Uterus (tissue), 4 donors: ENCODE results near the gene BCOR. TPM values are rescaled to one million over a fixed set of nuclear protein-coding genes. Genes with fewer than 3 reads are reported as not detected.

ENCODE experiments used
- DNase-seq, 2 donors: peaks; one replicate each; pipeline ENCODE4 v3.0.0-alpha.2; 2019 to 2020
- H3K27ac ChIP-seq, 2 donors: fragments of 200-600 bp; sonication (generic); 1 replicate in 1 of 2; 2 replicates in 1 of 2; pipeline ENCODE4 v1.5.1; 2016 to 2018
- H3K27me3 ChIP-seq, 2 donors: fragments of 200-600 bp; sonication (generic); one replicate each; pipeline ENCODE4 v1.5.1; 2018 to 2019; ENCODE audit warnings: control low read depth in 1 of 2
- H3K36me3 ChIP-seq, 2 donors: fragments of 200-600 bp; sonication (generic); one replicate each; pipeline ENCODE4 v1.5.1; 2019; ENCODE audit warnings: control low read depth in 1 of 2
- H3K4me1 ChIP-seq, 2 donors: fragments of 200-600 bp; sonication (generic); one replicate each; pipeline ENCODE4 v1.5.1; 2018 to 2019; ENCODE audit warnings: control low read depth in 1 of 2
- H3K4me3 ChIP-seq, 2 donors: fragments of 200-600 bp; sonication (generic); 1 replicate in 1 of 2; 2 replicates in 1 of 2; pipeline ENCODE4 v1.5.1; 2018 to 2019; ENCODE audit warnings: mild to moderate bottlenecking in 1 of 2
- H3K9me3 ChIP-seq, 2 donors: fragments of 200-600 bp; sonication (generic); one replicate each; pipeline ENCODE4 v1.5.1; 2019; ENCODE audit warnings: control low read depth in 1 of 2
- POLR2A ChIP-seq, 2 donors: fragments of 450-650 bp; IDR thresholded peaks; one replicate each; pipeline ENCODE4 v1.6.1; 2016; ENCODE audit warnings: antibody characterized with exemption in 2 of 2, mild to moderate bottlenecking in 1 of 2, moderate library complexity in 1 of 2
- intact Hi-C: fragments of 100-400 bp; cut with DNase I; formaldehyde crosslinking; loops from one replicate; pipeline ENCODE4 v1.15.1; 2023; ENCODE audit warnings: low total_unique reads
- total RNA-seq, 4 donors: library from RNA; depleted of rRNA in 3 of 4; stranded (reverse); fragments of >200 nt in 3 of 4; gene quantifications; one replicate each; pipeline versions ENCODE4 v1.1.0 to v1.2.4, GENCODE V29; 2014 to 2023
- TF ChIP-seq, protein P1 (sequence below), 4 experiments: fragments of 200-600 bp in 2 of 4; fragments of 450-650 bp in 2 of 4; sonication (generic) in 2 of 4; IDR thresholded peaks; one replicate each; pipeline ENCODE4 v1.5.1; 2016 to 2019; ENCODE audit warnings: antibody characterized with exemption in 4 of 4, mild to moderate bottlenecking in 2 of 4, moderate library complexity in 1 of 4
- donor health status: DM: yes; HTN: yes; CAD: no.

BCOR gene
- total RNA-seq, 4 donors from 2014 or later, result 10.0 to 42.4 (median 26.4) TPM

DNA sequence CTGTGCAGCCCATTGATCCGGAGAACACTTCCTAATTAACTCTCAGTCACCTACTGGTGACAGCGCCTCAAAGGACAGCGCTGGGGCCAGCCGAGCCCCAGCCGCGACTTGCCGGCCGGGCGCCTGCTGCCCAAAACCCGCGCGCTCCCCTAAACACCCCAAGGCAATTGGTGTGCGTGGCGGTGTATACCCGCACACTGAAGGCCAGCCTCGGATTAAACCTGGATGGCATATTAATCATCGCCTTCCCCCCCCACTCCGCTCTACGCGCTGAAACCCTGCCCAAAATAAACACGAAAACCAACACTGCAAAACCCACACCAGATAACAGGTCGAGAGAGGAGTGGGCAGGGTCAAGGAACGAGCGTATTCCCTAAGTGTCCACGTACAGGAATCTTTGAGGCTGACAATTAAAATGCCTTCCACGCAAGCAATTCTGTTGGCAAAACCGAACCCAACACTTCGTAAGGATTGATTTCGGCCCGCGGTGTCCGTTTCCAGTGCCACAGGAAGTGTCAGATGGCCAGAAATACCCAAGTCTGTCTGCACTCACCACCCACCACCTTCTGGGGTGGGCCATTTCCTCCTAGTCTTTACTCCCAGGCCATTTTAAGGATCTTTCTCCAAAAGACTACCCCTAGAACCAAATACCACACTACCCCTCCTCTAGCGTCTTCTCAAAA, 2.7 kb downstream of the BCOR start:
- TF ChIP-seq, protein P1, sequence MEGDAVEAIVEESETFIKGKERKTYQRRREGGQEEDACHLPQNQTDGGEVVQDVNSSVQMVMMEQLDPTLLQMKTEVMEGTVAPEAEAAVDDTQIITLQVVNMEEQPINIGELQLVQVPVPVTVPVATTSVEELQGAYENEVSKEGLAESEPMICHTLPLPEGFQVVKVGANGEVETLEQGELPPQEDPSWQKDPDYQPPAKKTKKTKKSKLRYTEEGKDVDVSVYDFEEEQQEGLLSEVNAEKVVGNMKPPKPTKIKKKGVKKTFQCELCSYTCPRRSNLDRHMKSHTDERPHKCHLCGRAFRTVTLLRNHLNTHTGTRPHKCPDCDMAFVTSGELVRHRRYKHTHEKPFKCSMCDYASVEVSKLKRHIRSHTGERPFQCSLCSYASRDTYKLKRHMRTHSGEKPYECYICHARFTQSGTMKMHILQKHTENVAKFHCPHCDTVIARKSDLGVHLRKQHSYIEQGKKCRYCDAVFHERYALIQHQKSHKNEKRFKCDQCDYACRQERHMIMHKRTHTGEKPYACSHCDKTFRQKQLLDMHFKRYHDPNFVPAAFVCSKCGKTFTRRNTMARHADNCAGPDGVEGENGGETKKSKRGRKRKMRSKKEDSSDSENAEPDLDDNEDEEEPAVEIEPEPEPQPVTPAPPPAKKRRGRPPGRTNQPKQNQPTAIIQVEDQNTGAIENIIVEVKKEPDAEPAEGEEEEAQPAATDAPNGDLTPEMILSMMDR (IDR thresholded peaks at IDR 0.05), result no peak
- no peak for TF ChIP-seq POLR2A (IDR thresholded peaks at IDR 0.05)
- intact Hi-C loops, result no loop called here
- peak overlapping the region; percentile 76 to 82 for H3K4me3 ChIP-seq
- peaks cover 0 to 5% of the 10 kb centered on the region in 2 donors for H3K27me3 ChIP-seq
- H3K4me1 ChIP-seq, result no peaks in the 10 kb centered on the region
- H3K36me3 ChIP-seq, result no peaks in the 10 kb centered on the region
- peak overlapping the region; percentile 61 to 91 for H3K27ac ChIP-seq
- no peak for DNase-seq
- H3K9me3 ChIP-seq, result no peaks in the 10 kb centered on the region

DNA sequence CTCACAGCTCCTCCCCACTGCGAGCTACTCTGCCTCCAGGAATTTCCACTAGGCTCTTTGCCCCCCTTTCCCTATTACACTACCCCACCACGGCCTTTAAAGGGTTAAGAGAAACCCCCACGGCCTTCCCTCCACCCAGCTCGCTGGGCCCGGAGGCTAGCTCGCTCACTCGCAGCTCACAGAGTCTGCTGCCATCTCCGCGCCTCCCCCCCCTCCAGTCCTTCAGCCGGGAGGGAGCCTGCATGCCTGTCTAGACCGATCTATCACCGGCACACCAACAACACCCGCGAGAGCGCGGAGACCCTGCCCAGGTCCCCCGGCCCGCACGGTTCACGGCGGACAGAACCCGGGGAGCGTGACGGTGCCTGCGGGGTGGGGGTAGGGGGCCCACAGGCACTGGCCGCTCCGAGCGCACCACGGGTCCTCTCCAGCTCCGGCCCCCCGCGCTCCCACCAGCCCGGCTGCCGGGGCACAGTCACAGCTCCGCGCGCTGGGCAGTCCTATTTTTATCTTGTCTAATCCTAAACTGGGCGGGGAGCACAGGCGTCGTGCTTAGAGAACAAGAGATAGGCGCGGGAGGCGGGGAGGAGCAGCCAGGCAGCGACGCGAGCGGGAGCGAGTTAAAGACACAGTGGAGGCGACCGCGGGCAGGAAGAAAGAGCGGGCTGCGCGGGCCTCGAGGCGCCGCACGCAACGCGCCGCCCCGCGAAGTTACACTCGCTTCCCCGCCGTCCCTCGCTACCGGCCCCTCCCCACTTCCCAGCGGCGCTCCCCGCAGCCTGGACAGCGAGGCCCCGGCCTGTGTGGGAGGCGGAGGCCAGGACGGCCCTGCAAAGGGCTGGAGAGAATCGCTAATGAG, 3.5 kb downstream of the BCOR start:
- Histone ChIP-seq H3K4me3 (peak overlapping the region; percentile 76 to 82), H3K9me3 (no peaks in the 10 kb centered on the region), H3K27me3 (peaks cover 0 to 4% of the 10 kb centered on the region in 2 donors), H3K27ac (peak overlapping the region; percentile 18 to 91), H3K4me1 (no peaks in the 10 kb centered on the region), H3K36me3 (no peaks in the 10 kb centered on the region)
- DNase-seq, result peak; percentile 40 to 60
- peak in 1 of 2 donors; percentile 22 for TF ChIP-seq POLR2A (IDR thresholded peaks at IDR 0.05)
- TF ChIP-seq, protein P1 (IDR thresholded peaks at IDR 0.05), result no peak
- intact Hi-C loops, result no loop called here

DNA sequence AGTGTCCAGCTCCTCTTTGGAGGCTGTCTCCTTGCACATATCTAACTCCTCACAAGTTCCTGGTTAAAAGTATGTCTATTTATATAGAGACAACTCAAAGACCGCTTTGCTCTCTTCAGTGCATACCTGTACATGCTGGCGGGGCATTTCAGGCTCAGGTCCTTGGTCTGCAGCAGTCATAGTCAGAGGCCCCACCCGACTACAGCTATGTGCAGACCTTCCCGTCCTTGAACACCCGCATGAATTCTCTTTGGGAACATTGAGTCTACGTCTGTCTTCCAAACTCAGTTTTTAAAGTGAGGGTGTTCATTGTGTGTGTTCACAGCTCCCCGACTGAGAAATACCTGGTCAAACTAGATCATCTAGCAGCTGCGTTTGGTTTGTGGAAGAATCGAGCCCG, 4.2 kb downstream of the BCOR start:
- TF ChIP-seq, protein P1 (IDR thresholded peaks at IDR 0.05), result no peak
- TF ChIP-seq POLR2A (IDR thresholded peaks at IDR 0.05), result no peak
- peak overlapping the region in 1 of 2 donors; percentile 91 for H3K27ac ChIP-seq
- intact Hi-C loops, result no loop called here
- peak overlapping the region in 1 of 2 donors; percentile 76 for H3K4me3 ChIP-seq
- H3K36me3 ChIP-seq, result no peaks in the 10 kb centered on the region
- no peaks in the 10 kb centered on the region for H3K4me1 ChIP-seq
- DNase-seq, result no peak
- H3K9me3 ChIP-seq, result no peaks in the 10 kb centered on the region
- no peaks in the 10 kb centered on the region for H3K27me3 ChIP-seq

DNA sequence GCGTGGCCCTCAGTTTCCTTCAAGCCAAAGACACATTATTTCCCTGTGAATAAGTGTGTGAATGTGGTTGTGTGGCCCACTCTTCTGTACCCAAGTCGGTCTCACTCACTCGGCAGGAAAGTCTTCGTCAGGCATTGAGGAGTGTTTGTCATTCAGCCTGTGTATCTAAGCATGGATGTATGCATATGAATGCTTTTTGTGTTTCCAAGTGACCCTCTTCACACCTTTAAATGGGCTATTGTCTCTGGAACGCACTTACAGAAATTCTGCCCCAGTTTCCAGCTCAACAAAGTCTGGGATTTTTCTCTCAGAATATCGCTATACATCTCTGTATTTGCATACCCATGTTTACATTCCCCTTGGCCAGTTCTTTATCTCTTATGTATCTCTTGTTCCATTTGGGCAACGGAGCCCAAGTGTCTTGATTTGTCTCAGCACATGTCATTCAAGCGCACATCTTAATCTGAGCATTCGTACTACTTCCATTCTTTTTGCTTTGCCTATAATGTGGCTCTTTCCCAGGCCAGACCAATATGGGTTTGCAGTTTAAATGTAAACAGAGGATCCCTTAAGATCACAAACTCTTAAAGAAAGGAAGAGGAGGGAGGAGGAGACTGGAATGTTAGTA, 4.8 kb downstream of the BCOR start:
- Histone ChIP-seq H3K9me3 (no peaks in the 10 kb centered on the region), H3K27ac (no peak overlapping the region), H3K27me3 (no peaks in the 10 kb centered on the region), H3K4me1 (no peaks in the 10 kb centered on the region), H3K36me3 (no peaks in the 10 kb centered on the region), H3K4me3 (no peak overlapping the region)
- no peak for TF ChIP-seq POLR2A (IDR thresholded peaks at IDR 0.05)
- TF ChIP-seq, protein P1 (IDR thresholded peaks at IDR 0.05), result no peak
- no peak for DNase-seq
- intact Hi-C loops, result no loop called here
